ENCODE measurements around the gene QSOX1.

DNA sequence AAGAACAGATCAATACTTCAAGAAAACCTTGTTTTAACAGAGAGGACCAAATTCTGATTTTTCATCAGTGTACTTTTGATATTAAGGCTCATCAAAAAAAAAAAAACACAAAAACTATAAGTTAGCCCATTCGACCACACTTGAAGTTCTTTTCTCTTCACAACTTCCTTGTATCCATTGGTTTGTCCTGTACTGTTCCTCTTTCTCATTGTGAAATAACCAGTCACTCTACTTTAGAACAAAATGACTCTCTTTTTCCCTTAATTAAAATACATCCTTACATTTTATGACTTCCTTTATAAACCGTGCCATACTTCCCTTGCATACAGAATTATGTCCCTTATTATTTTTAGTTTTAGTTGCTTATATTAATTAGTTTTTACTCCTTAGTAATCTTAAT lies 8.4 kb downstream of the QSOX1 start:
- TF ChIP-seq, protein P1, sequence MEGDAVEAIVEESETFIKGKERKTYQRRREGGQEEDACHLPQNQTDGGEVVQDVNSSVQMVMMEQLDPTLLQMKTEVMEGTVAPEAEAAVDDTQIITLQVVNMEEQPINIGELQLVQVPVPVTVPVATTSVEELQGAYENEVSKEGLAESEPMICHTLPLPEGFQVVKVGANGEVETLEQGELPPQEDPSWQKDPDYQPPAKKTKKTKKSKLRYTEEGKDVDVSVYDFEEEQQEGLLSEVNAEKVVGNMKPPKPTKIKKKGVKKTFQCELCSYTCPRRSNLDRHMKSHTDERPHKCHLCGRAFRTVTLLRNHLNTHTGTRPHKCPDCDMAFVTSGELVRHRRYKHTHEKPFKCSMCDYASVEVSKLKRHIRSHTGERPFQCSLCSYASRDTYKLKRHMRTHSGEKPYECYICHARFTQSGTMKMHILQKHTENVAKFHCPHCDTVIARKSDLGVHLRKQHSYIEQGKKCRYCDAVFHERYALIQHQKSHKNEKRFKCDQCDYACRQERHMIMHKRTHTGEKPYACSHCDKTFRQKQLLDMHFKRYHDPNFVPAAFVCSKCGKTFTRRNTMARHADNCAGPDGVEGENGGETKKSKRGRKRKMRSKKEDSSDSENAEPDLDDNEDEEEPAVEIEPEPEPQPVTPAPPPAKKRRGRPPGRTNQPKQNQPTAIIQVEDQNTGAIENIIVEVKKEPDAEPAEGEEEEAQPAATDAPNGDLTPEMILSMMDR (conservative IDR thresholded peaks at IDR 0.05): no peak
- TF ChIP-seq EZH2 (IDR thresholded peaks at IDR 0.05; ENCODE audit: low read depth): no peak
